ENCODE results near the gene TRHDE. TPM values are rescaled to one million over a fixed set of nuclear protein-coding genes. Genes with fewer than 3 reads are reported as not detected.

The TRHDE gene
- total and polyA plus RNA-seq, 2 donors (not counting 3 experiments of a cell fraction or from before 2014, with no cell fraction given): not detected

- Histone ChIP-seq H3K27me3 (ENCODE audit: control insufficient read depth in 2 of 2, insufficient read depth in 2 of 2, low read length in 2 of 2) (no peaks in the 10 kb centered on the region), H3K9me3 (replicated peaks; ENCODE audit: control insufficient read depth, insufficient read depth, low read length) (peaks cover 7% of the 10 kb centered on the region), H3K9me1 (replicated peaks; ENCODE audit: control insufficient read depth, extremely low read depth, insufficient read depth, low read length) (no peaks in the 10 kb centered on the region), H3K4me1 (ENCODE audit: control insufficient read depth, extremely low read depth, insufficient read depth, low read length) (no peaks in the 10 kb centered on the region), H2AFZ (ENCODE audit: low read depth, low read length) (no peak overlapping the region), H3K9ac (replicated peaks; ENCODE audit: extremely low read depth, insufficient read depth, low read length) (no peak overlapping the region), H3K79me2 (ENCODE audit: control insufficient read depth, insufficient read depth, low read length) (no peaks in the 10 kb centered on the region), H4K20me1 (replicated peaks; ENCODE audit: control insufficient read depth, extremely low read depth, insufficient read depth, low read length) (no peaks in the 10 kb centered on the region), H3K27ac (ENCODE audit: insufficient read depth, low read depth, low read length) (no peak overlapping the region), H3K36me3 (ENCODE audit: control insufficient read depth in 2 of 2, extremely low read depth in 1 of 2, insufficient read depth in 2 of 2, low read length in 2 of 2) (no peaks in the 10 kb centered on the region), H3K4me2 (ENCODE audit: insufficient read depth, low read length) (no peak overlapping the region), H3K4me3 (replicated peaks in 1 of 3; ENCODE audit: insufficient read depth in 1 of 3, low read depth in 1 of 3, low read length in 3 of 3) (no peak overlapping the region)
- dilution Hi-C loops (cut with MboI; ENCODE audit: extremely low pct_ligation_motif_present, low sequenced_read_pairs) (no loop called here), intact Hi-C loops (cut with micrococcal nuclease) (no loop called here)
- FAIRE-seq (no peak), DNase-seq (ENCODE audit: low read depth, low spot score) (no peak)
- no TSS peak for BruUV-seq (replicated peaks)
- no peak for TF ChIP-seq POLR2AphosphoS5 (IDR thresholded peaks at IDR 0.05; ENCODE audit: insufficient read depth, low read depth, low read length)
- TF ChIP-seq FOS (IDR thresholded peaks at IDR 0.05; ENCODE audit: borderline replicate concordance, insufficient read depth, low read length): no peak
- TF ChIP-seq EZH2 (IDR thresholded peaks at IDR 0.05; ENCODE audit: borderline replicate concordance, low read depth, low read length, severe bottlenecking): no peak
- no peak for TF ChIP-seq POLR2A (IDR thresholded peaks at IDR 0.05; ENCODE audit: low read depth, low read length)
- TF ChIP-seq, protein P1, sequence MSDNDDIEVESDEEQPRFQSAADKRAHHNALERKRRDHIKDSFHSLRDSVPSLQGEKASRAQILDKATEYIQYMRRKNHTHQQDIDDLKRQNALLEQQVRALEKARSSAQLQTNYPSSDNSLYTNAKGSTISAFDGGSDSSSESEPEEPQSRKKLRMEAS (IDR thresholded peaks at IDR 0.05; ENCODE audit: insufficient read depth, insufficient read length): no peak
- no peak for TF ChIP-seq GATA2 (IDR thresholded peaks at IDR 0.05; ENCODE audit: insufficient read depth, insufficient read length, low read depth, low read length)
- TF ChIP-seq, protein P2, sequence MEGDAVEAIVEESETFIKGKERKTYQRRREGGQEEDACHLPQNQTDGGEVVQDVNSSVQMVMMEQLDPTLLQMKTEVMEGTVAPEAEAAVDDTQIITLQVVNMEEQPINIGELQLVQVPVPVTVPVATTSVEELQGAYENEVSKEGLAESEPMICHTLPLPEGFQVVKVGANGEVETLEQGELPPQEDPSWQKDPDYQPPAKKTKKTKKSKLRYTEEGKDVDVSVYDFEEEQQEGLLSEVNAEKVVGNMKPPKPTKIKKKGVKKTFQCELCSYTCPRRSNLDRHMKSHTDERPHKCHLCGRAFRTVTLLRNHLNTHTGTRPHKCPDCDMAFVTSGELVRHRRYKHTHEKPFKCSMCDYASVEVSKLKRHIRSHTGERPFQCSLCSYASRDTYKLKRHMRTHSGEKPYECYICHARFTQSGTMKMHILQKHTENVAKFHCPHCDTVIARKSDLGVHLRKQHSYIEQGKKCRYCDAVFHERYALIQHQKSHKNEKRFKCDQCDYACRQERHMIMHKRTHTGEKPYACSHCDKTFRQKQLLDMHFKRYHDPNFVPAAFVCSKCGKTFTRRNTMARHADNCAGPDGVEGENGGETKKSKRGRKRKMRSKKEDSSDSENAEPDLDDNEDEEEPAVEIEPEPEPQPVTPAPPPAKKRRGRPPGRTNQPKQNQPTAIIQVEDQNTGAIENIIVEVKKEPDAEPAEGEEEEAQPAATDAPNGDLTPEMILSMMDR (IDR thresholded peaks at IDR 0.05; ENCODE audit: extremely low read depth in 1 of 2, insufficient read depth in 1 of 2, low read depth in 1 of 2, low read length in 2 of 2): no peak
- no peak for TF ChIP-seq JUN (IDR thresholded peaks at IDR 0.05; ENCODE audit: borderline replicate concordance, insufficient read depth, insufficient read length, low read depth)
- TF ChIP-seq MYC (IDR thresholded peaks at IDR 0.05; ENCODE audit: low read depth, low read length): no peak
- POLR2A ChIA-PET: no interaction called here
- CTCF ChIA-PET: no interaction called here
Observed at GRCh38 chr12:72297666-72298065, 25.5 kb downstream of the TRHDE start.
